SK-N-MC (cell line): ENCODE data around the gene AP5B1.

Experiments used
- DNase-seq: peaks from one replicate; pipeline ENCODE4 v3.0.0-alpha.2; 2011; ENCODE audit warnings: low read depth, low spot score
- H3K27ac ChIP-seq: fragments of 200-600 bp; sonication (generic); 2 replicates; pipeline ENCODE4 v1.5.1; 2016; ENCODE audit warnings: mixed run types
- H3K36me3 ChIP-seq: fragments of 200-600 bp; sonication (generic); 2 replicates; pipeline ENCODE4 v1.6.1; 2017; ENCODE audit warnings: antibody characterized with exemption, low read length, mixed read lengths; ENCODE audit not compliant: insufficient read depth
- H3K4me3 ChIP-seq: fragments of 200-600 bp; sonication (generic); 2 replicates; pipeline ENCODE4 v1.5.1; 2016
- H3K9ac ChIP-seq: fragments of 200-600 bp; sonication (generic); 2 replicates; pipeline ENCODE4 v1.8.0; 2017; ENCODE audit warnings: mixed run types, mixed read lengths; ENCODE audit not compliant: insufficient read length
- H3K9me3 ChIP-seq: fragments of 200-600 bp; sonication (generic); 2 replicates; pipeline ENCODE4 v1.6.1; 2017; ENCODE audit warnings: low read depth, mild to moderate bottlenecking, antibody characterized with exemption, low read length, moderate library complexity, mixed read lengths
- EZH2 ChIP-seq: fragments of 200-600 bp; sonication (generic); IDR thresholded peaks from one replicate; pipeline ENCODE4 v1.6.1; 2017; ENCODE audit warnings: antibody characterized with exemption
- FOXP2 ChIP-seq: optimal IDR thresholded peaks from 2 replicates; pipeline ENCODE3; 2011; ENCODE audit warnings: mild to moderate bottlenecking, moderate library complexity; ENCODE audit not compliant: insufficient read depth; ENCODE audit errors: extremely low read length, control extremely low read depth
- POLR2AphosphoS5 ChIP-seq: IDR thresholded peaks from 2 replicates; pipeline ENCODE4 v1.6.1; 2012; ENCODE audit warnings: mild to moderate bottlenecking, low read depth, low read length, borderline replicate concordance

AP5B1 gene

DNA sequence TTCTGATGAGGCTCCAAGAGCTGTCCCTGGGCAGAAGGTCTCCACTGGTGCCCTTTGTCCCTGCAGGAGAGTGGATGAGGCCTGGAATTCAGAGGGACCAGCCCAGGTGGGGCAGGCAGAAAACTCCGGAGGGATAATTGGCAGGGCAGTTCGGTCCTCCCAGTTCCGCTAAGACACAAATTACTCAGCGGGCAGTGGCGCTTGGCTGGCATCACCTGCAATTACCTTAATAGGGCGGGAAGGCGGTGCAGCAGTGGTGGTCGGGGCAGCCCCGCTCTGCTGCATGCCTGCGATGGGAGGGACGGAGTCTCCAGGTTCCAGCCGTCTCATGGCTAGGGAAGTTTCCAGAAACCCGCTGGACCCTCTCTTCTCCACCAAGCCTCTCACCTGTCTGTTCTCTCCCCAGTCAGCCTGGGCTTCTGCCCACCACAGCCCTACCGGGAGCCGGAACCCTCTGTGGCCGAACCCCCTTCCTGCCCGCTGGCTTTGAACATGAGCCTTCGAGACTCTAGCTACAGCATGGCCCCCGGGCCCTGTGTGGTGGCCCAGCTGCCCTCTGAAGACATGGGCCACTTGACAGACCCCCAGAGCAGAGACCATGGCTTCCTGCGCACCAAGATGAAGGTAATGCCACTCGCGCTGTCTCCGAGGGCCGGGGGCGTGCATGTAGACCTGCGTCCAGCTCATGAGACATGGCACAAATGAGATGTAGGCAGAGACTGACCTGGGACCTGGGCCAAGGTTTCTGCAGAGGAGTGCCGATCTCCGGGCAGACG lies 13.0 kb upstream of the AP5B1 start:
- Histone ChIP-seq H3K27ac (no peak overlapping the region), H3K4me3 (no peak overlapping the region), H3K36me3 (no peaks in the 10 kb centered on the region), H3K9me3 (no peaks in the 10 kb centered on the region), H3K9ac (no peak overlapping the region)
- TF ChIP-seq POLR2AphosphoS5, result no peak
- TF ChIP-seq FOXP2, result no peak
- TF ChIP-seq EZH2, result no peak
- DNase-seq, result no peak

DNA sequence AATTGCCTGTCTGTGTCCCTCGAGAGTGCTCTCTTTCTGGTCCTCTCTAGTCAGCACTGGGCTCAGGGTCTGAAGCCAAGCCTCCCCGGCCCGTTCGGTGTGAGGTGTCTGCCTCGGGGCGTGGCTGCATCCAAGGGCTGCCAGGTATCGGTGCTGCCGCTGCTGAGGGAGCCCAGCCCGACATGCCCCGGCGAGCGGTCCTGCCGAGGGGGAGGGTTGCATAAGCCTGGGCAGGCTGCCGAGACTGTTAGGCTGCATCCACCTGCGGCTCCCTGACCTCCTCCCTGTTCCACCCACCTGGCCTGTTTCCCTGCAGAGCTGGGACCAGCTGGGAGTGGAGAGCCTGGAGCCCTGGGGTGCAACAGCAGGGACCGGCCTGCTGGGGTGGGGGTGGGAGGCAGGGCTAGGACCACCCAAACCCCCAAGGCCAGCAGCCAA lies 12.4 kb upstream of the AP5B1 start:
- Histone ChIP-seq H3K9me3 (no peaks in the 10 kb centered on the region), H3K36me3 (no peaks in the 10 kb centered on the region), H3K27ac (no peak overlapping the region), H3K9ac (no peak overlapping the region), H3K4me3 (no peak overlapping the region)
- TF ChIP-seq POLR2AphosphoS5 (no peak), FOXP2 (no peak), EZH2 (no peak)
- no peak for DNase-seq

DNA sequence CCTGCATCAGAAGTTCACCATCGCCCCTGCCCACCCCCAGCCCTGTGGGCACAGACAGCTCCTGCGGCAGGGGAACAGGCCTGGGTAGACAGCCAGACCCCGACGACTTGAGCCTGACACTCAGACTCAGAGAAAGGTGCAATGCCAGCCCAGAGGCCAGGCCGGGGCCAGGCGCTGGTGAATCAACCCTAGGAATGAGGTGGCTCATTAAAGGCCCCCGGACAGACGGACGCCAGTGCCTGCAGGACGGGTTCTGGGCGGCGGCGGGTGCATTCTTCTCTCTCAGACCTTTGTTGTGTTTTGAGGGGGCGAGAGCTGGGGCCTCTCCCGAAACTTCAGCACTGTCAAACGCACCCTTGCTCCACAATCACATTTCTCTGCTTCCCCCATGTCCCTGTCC lies 11.7 kb upstream of the AP5B1 start:
- TF ChIP-seq EZH2 (no peak), POLR2AphosphoS5 (no peak), FOXP2 (no peak)
- Histone ChIP-seq H3K4me3 (no peak overlapping the region), H3K9ac (no peak overlapping the region), H3K9me3 (no peaks in the 10 kb centered on the region), H3K27ac (no peak overlapping the region), H3K36me3 (no peaks in the 10 kb centered on the region)
- DNase-seq, result no peak

DNA sequence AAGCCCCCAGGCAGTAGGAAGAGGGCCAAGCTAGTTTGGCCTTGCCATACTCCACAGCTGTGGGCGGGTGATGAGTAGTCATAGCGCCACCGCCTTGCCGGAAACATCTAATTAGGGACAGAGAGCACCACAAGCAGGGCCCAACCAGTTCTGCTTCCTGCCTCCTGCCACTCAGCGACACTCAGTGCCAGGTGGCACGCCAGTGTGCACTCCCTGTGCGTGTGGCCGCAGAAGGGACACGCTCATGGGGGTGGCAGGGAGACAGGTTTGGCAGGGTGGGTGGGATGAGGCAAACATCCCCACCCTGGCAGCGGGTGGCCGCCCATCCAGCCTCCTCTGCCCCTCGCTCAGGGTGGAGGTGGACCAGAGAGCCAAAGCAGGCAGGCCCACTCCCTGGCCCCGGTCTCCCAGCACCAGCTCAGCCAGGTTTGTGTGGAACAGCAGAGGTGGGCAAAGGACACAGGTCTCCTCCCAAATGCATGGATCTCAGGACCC lies 11.0 kb upstream of the AP5B1 start:
- no peak for DNase-seq
- TF ChIP-seq EZH2 (no peak), POLR2AphosphoS5 (no peak), FOXP2 (no peak)
- no peak overlapping the region for H3K4me3 ChIP-seq
- no peaks in the 10 kb centered on the region for H3K36me3 ChIP-seq
- no peak overlapping the region for H3K9ac ChIP-seq
- no peaks in the 10 kb centered on the region for H3K9me3 ChIP-seq
- H3K27ac ChIP-seq, result no peak overlapping the region

DNA sequence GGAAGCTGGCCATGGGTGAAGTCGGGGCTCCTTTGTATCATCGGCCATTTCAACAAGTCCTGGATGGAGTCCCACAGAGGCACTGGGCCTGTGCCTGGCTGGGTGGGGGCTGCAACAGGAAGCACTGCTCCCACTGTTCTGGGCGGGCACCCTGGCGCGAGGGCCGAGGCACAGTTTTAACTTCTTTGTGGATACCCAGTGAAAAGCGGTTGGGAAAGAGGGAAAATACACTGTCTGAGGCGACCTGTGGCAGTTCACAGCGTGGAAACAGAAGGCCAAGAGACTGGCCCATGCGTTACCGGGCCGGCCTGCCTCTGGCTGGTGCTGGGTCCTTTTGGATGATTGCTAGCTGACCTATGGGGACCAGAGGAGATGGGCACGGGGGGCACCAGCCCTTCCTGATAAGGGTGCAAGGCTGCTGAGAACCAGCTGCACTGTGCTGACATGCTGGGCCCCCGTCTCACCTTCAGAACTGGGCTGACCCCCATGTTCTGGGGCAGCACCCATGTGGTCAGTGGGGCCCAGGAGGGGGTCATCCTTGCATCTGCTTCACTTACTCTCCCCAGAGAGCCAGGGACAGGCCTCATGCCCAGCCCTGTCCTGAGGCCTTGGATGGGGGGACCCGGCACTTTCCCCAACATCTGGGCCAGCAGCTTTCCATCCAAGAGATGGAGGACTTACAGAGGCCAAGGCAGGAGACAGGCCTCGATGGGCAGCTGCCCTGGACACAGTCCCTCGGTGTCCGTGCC lies 10.3 kb upstream of the AP5B1 start:
- Histone ChIP-seq H3K36me3 (no peaks in the 10 kb centered on the region), H3K4me3 (no peak overlapping the region), H3K9ac (no peak overlapping the region), H3K27ac (no peak overlapping the region), H3K9me3 (no peaks in the 10 kb centered on the region)
- no peak for TF ChIP-seq POLR2AphosphoS5
- no peak for TF ChIP-seq EZH2
- TF ChIP-seq FOXP2, result no peak
- no peak for DNase-seq

DNA sequence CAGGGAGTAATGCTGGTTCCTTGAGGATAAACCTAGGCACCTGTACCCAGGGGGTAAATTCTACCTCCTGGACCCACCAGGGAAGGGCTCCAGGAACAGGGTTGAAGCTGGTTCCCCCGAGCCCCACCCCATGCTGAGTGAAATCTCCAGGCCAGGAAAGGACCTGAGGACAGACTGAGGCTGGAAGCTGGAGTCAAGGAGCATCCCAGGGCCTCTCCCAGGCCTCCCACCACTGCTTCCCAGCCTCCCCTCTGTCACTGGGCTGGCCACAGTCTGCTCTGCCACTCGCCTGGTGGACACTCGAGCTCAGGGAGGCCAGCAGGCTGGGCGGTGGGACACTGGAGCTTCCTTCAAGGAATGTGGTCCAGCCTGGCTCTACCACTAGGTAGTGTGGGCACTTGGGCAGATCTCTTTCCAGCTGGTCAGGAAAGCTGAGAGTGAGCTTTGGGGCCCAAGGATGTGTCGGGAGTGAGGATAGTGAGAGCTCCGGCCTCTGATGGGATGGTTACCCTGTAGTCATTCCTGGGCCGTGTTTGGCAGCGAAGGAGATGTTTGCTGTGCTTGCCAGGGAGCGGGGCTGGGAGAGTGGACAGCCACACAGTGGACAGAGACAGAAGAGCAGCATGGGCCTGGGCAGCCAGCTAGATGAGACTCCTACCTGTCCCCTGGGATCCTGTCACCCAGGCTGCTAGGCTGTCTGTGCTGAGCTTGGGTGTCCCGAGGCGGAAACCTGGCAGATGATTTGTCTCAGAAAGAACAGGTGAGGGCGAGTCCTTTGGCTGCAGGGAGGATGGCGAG lies 9.5 kb upstream of the AP5B1 start:
- DNase-seq, result no peak
- no peaks in the 10 kb centered on the region for H3K9me3 ChIP-seq
- no peak for TF ChIP-seq FOXP2
- no peak for TF ChIP-seq POLR2AphosphoS5
- TF ChIP-seq EZH2, result no peak
- H3K27ac ChIP-seq, result no peak overlapping the region
- no peak overlapping the region for H3K9ac ChIP-seq
- no peak overlapping the region for H3K4me3 ChIP-seq
- no peaks in the 10 kb centered on the region for H3K36me3 ChIP-seq

DNA sequence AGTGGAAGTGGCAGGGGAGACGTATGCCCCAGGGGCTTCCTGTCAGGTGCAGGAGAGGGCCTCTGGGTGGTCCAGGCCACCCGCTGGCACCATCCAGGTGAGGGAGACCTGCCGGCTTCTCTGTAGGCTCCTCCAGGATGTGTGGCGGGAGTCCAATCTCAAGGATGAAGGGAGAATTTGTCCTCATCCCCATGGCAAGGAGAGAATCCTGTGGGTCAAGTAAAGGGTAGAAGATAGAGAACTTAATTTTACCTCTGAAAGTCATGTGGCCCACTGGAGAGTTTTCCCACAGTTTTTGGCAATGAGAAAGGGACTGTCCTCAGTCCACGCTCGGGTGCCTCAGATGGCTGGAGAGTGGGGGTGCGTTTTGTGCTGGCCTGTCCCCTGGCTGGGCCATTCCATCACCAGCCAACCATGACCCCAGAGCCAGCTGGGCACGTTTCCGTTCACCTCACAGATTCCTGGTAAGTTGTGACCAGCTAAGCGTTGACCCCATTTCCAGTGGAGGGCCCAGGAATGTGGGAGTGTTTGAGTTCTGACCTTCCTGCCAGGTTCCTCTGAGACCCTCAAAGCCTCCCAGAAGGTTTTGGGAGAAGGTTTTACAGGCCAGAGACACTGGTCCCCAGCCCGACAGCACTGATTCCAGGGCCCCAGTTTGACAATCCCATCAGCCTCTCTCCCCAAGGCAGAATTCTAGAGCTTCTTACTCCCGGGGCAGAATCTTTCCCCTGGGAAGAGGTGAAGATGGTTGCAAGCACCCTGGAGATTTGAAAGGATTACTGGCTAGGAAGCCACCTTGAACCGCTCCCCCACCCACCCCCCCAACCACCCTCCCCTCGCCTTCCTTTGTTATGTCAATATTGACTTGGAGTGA lies 8.7 kb upstream of the AP5B1 start:
- Histone ChIP-seq H3K27ac (no peak overlapping the region), H3K36me3 (no peaks in the 10 kb centered on the region), H3K4me3 (no peak overlapping the region), H3K9ac (no peak overlapping the region), H3K9me3 (no peaks in the 10 kb centered on the region)
- no peak for TF ChIP-seq EZH2
- no peak for TF ChIP-seq FOXP2
- DNase-seq, result no peak
